GM18951 (cell line): ENCODE measurements around the gene CACNA1G.
A peak's percentile ranks its signal among the peaks of the same experiment; 100 is the strongest.

Experiments
- POLR2A ChIP-seq: IDR thresholded peaks from 4 replicates; pipeline ENCODE4 v1.6.1; 2011; ENCODE audit warnings: mild to moderate bottlenecking; ENCODE audit not compliant: insufficient read length, insufficient read depth; ENCODE audit errors: extremely low read depth
- in situ Hi-C: fragments of 300-500 bp; cut with MboI; formaldehyde crosslinking; loops from one replicate; pipeline ENCODE4 v1.12.0; 2022; ENCODE audit warnings: low sequenced_read_pairs, mixed read lengths, inconsistent platforms; ENCODE audit not compliant: unreplicated experiment

Gene CACNA1G

DNA sequence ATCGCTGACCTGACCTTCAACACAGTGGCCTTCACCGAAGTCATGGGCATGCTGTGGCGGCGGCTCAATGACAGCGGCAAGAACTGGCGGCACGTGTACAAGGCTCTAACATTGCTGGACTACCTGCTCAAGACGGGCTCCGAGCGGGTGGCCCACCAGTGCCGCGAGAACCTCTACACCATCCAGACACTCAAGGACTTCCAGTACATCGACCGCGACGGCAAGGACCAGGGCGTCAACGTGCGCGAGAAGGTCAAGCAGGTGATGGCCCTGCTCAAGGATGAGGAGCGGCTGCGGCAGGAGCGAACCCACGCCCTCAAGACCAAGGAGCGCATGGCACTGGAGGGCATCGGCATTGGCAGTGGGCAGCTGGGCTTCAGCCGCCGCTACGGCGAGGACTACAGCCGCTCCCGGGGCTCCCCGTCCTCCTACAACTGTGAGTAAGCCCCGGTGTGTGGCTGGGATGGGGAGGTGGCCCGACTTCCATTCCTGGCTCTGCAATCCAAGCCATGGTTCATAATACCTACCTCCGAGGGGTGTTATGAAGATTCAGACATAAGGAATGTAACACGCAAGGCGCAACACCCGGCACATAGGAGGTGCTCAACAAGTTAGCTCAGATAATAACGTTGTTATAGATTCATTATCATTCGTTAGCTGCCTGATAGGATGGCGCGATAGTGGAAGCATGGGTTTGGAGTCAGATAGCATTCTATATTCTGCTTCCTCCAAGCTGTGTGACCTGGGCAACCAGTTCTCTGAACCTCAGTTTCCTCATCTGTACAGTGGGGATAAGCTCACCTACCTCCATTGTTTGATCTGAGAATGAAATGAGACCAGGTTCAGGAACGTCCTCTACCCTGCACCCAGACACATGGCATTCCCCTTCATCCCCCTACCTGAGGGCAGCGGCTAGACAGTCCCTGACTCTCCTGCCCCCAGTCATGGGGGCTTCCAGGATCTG lies 23.6 kb upstream of the CACNA1G start:
- no peak for TF ChIP-seq POLR2A
- in situ Hi-C loops: no loop called here

DNA sequence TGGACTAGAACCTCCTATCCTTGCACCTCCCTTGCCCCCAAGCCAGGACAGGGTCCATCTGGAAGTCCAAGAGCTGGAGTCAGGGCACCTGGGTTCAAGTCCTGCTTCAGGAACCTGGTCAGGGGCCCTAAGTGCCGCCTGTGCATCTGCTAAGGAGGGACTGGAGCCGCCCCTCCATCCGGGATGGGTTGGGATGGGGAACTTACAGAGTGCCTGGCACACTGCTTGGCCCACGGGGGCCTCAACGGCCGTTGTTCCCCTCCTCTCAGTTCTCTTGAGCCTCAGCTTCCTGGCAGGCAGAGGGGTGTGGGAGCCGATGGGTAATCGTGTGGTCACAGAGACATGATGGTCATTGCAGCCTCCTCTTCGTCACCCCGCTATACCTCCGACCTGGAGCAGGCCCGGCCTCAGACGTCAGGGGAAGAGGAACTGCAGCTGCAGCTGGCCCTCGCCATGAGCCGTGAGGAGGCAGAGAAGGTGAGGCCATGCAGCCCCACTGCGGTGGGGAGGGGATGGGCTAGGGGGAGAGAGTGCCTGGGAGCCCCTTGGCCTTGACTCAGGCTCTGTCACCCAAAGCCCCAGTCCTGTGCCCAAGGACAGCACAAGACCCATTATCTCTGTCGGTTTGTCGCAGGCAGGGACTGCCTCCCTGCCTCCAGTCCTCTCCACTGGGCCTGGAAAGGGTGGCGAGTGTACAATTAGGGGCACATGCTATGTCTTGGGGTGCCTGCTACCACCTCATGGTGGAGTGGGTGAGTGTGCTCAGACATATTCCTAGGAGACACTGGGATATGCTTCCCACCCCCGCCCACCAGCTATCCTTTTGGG lies 22.6 kb upstream of the CACNA1G start:
- no peak for TF ChIP-seq POLR2A
- in situ Hi-C loops: no loop called here

DNA sequence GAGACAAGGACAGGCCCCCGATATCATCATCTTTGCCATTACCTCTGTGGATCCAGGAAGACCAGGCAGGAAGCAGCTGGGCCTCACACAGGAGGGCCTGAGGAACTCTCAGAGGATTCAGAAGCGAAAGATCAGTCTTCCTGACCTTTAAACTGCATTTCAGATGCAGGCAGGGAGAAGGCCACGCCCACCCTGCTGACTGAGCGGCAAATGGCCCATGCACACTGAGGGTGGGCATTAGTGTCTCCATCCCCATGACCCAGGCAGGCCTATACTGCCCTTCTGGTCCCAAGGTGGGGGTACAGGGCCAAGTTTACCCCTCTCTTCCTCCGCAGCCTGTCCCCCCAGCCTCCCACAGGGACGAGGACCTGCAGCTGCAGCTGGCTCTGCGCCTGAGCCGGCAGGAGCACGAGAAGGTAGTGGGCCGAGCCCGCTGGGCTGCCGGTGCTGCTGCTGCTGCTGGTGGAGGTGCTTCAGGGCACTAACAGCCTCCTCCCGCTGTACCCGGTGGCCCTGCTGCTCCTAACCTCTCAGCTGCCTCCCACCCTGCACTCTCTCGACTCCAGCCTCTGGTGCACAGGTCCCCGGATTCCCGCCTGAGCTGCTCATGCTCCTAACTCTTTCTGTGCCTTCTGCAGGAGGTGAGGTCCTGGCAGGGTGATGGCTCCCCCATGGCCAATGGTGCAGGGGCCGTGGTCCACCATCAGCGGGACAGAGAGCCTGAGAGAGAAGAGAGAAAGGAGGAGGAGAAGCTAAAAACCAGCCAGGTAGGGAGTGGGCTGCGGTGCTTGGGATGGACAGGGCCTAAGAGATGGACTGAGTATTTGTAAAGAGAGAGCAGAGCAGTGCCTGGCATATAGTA lies 21.7 kb upstream of the CACNA1G start:
- in situ Hi-C loops: no loop called here
- no peak for TF ChIP-seq POLR2A

DNA sequence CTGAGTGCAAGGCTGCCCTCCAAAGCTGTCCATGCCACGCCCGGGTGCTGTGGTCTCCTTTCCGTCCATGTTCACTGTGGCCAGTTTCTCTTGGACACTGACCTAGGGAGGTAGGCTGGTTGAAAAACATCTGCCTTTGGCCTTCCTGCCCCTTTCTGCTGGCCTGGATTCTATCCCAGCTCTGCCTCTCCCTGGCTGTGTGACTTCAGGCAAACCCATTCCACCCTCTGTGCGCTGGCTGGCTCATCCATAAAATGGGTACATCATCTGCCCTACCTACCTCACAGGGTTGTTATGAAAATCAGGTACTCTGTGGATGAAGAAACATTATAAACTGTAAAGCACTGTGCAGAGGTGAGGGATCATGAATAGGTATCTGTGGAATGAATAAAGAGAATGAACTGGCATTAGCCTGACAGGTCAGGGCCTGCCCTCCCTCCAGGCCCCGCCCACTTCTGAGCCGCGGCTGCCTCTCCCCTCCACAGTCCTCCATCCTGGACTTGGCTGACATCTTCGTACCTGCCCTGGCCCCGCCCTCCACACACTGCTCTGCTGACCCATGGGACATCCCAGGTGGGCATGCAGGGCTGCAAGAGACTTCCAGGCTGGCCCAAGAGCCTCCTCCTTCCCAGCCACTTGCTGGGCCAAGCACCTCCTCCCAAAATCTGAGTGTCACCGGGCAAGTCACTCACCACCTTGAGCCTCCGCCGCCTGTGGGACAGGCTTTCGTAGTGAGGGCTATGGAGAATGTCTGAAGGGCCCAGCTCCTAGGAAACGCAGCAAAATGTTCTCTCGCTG lies 20.6 kb upstream of the CACNA1G start:
- in situ Hi-C loops: no loop called here
- TF ChIP-seq POLR2A: no peak

DNA sequence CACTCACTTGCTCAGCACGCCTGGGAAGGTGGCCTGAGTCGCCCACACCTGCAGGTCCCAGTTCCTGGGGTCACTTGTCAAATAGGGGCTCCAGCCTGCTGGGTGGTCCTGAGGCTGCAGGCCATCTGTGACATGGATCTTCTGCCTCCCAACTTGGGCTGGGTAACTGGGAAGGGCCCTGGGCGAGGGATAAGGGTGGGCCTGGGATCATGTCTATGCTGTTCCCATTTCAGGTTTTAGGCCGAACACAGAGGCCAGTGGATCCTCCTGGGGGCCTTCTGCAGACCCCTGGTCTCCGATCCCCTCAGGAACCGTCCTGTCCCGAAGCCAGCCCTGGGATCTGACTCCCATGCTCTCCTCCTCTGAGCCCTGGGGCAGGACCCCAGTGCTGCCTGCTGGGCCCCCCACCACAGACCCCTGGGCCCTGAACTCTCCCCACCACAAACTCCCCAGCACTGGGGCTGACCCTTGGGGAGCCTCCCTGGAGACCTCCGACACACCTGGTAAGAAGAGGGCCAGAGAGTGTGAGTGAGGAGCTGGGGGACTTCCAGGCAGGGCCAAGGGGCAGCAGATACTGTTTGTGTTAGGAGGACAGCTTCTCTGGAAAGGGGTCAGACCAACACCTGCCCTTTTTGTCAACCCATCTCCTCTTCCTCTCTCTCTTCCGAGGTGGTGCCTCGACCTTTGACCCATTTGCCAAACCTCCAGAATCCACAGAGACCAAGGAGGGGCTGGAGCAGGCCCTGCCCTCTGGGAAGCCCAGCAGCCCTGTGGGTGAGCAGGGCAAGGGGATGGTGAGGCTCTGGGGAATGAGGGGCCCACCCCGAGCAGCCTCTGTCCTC lies 19.7 kb upstream of the CACNA1G start:
- TF ChIP-seq POLR2A: no peak
- in situ Hi-C loops: no loop called here

DNA sequence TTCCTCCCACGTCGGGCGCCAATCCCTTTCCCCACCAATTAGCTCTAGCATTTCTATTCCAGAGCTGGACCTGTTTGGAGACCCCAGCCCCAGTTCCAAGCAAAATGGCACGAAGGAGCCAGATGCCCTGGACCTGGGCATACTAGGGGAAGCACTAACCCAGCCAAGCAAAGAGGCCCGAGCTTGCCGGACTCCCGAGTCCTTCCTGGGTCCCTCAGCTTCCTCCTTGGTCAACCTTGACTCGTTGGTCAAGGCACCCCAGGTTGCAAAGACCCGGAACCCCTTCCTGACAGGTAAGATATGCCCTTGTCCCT lies 19.2 kb upstream of the CACNA1G start:
- in situ Hi-C loops: no loop called here
- no peak for TF ChIP-seq POLR2A

DNA sequence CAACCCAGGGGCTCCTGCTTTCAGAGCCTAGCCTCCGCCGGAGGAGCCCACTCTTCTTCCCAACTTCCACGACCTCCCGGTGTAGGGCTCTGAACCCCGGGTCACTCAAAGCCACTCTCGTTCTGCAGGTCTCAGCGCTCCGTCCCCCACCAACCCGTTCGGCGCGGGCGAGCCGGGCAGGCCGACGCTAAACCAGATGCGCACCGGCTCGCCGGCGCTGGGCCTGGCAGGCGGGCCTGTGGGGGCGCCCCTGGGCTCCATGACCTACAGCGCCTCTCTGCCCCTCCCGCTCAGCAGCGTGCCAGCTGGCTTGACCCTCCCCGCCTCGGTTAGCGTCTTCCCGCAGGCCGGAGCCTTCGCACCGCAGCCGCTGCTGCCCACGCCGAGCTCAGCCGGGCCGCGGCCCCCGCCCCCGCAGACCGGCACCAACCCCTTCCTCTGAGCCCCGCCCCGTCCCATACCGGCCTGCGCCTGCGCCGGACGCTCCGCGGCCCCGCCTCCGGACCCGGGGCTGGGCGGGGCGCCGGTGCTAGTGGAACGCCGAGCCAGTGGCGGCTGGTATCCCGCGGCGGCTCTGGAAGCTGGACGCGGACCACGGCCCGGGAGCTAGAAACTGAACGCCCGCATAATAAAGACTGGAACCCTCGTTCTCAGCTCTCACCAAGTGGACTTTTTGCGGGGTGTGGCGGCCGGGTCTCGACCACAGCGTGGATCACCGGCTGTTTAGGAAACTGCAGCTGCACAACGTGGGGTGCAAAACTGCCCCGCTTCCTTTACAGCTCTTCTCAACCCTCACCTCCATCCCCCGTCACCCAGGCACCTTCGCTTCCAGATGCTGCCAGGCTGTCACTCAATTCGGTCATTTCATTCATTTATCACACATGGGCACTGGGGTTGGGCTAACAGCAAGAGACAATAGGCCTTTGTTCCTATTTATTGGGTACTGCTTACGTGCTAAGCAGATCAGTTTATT lies 18.5 kb upstream of the CACNA1G start:
- TF ChIP-seq POLR2A: peak; percentile 59
- in situ Hi-C loops: no loop called here

DNA sequence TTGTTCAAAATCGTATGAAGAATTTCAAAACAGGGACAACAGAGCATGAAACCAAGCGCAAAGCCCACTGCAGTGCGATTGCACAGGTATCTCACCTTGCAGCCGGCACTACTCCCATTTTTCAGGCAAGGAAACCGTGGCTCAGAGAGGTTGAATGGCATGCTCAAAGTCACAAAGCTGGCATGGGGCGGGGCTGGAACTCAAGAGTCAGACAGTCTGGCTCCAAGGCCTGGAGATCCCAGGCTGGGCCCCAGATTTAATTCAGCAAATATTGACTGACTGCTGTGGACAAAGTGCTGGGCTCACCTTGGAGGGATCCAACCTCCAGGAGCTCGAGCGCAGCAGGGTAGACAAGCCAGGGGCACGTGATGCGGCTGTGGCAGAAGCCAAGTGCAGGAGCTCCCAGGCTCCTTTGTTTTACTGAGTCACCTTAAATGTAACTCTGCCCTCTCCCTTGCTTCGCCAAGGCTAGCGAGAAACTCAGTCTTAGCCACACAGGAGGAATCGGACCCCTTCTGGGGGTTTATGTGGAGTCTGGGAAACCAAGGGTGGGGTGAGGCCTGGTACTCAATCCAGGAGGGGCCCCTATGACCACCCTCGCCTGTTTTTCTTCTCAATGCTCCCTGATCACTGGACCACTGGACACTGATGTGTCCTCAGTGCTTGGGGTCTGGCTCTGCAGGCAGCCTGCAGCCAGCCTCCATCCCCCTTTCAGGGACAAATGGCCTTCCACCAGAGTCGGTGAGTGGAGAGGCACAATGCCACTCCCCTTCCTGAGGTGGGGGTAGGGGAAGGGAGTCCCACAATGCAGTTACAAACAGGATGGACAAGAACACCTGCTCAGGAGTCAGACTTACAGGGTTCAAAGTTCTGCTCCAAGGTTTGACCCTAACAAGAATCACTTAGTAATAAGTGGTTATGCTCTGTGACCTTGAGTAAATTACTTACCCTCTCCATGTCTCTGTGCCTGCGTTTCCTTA lies 17.4 kb upstream of the CACNA1G start:
- TF ChIP-seq POLR2A: no peak
- in situ Hi-C loops: no loop called here

DNA sequence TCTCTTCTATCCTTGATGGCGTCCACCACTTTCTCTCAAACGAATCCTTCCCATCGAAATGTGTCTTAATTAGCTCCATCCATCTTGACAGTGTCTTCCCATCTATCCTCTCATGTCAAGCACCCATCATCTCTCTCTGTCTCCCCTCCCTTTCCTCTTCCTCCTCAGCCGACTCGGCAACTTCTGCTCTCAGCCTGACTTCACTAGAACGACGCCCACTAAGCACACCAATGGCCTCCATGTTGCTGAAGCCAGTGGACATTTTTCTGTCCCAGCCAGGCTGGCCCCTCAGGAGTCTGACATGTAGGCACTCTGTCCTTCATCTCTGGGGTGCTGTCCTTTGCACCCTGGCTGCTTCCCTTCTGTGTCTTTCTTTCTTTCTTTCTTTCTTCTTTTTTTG lies 16.0 kb upstream of the CACNA1G start:
- in situ Hi-C loops: no loop called here
- TF ChIP-seq POLR2A: no peak
